ENCODE measurements around the gene BCORL1.

GRCh38 chrX:129958083-129958465 is 24.4 kb upstream of the BCORL1 start:
- TF ChIP-seq CTCF (IDR thresholded peaks at IDR 0.05) (no peak), POLR2AphosphoS5 (IDR thresholded peaks at IDR 0.05) (no peak), POLR2A (IDR thresholded peaks at IDR 0.05) (no peak)
